HL-60 (cell line): ENCODE results near the gene TACC3.
A peak's percentile ranks its signal among the peaks of the same experiment; 100 is the strongest.

ENCODE experiments used
- DNase-seq, 2 experiments: peaks; one replicate each; pipeline ENCODE4 v3.0.0-alpha.2; 2010 to 2020; ENCODE audit warnings: low read depth in 1 of 2, low spot score in 1 of 2
- H3K27ac ChIP-seq: fragments of 250-450 bp; sonication (Bioruptor Pico); replicated peaks from 2 replicates; pipeline ENCODE4 v1.5.1; 2020; ENCODE audit warnings: mild to moderate bottlenecking, moderate library complexity
- H3K27me3 ChIP-seq: fragments of 250-450 bp; sonication (Bioruptor Pico); 2 replicates; pipeline ENCODE4 v1.5.1; 2021; ENCODE audit warnings: mild to moderate bottlenecking, moderate library complexity; ENCODE audit not compliant: insufficient read depth, poor library complexity, severe bottlenecking
- H3K4me3 ChIP-seq: replicated peaks from 2 replicates; pipeline ENCODE4 v1.5.1; 2011; ENCODE audit warnings: mild to moderate bottlenecking, control low read depth, low read length; ENCODE audit not compliant: insufficient read depth
- CTCF ChIP-seq: IDR thresholded peaks from one replicate; pipeline ENCODE4 v1.5.1; 2011; ENCODE audit warnings: low read length, control low read depth, inconsistent platforms; ENCODE audit not compliant: insufficient read depth
- GABPA ChIP-seq: IDR thresholded peaks from 2 replicates; pipeline ENCODE4 v1.6.1; 2012; ENCODE audit warnings: low read depth
- POLR2AphosphoS5 ChIP-seq: IDR thresholded peaks from 2 replicates; pipeline ENCODE4 v1.6.1; 2012; ENCODE audit warnings: low read depth
- REST ChIP-seq: IDR thresholded peaks from 2 replicates; pipeline ENCODE4 v1.6.1; 2012; ENCODE audit warnings: low read depth; ENCODE audit not compliant: insufficient replicate concordance
- SPI1 ChIP-seq: IDR thresholded peaks from 2 replicates; pipeline ENCODE4 v1.6.1; 2012; ENCODE audit warnings: low read depth, mild to moderate bottlenecking, borderline replicate concordance

The TACC3 gene

GRCh38 chr4:1711571-1712215, 9.6 kb upstream of the TACC3 start:
- Histone ChIP-seq H3K27me3 (no peaks in the 10 kb centered on the region), H3K27ac (peak overlapping the region; percentile 71), H3K4me3 (peak overlapping the region; percentile 78)
- TF ChIP-seq GABPA (no peak), REST (no peak), CTCF (no peak), POLR2AphosphoS5 (no peak), SPI1 (no peak)
- peak; percentile 34 to 81 for DNase-seq

- H3K27me3 ChIP-seq: no peaks in the 10 kb centered on the region
- TF ChIP-seq CTCF (no peak), SPI1 (0 out of 2 replicates have a peak, but pooled peaks have one; percentile 1), REST (peak; percentile 52), GABPA (0 out of 2 replicates have a peak, but pooled peaks have one; percentile 24), POLR2AphosphoS5 (peak; percentile 75)
- peak within 1 kb of the TSS; percentile 97 for H3K27ac ChIP-seq
- peak; percentile 98 to 99 for DNase-seq
- H3K4me3 ChIP-seq: peak within 1 kb of the TSS; percentile 78
These were observed 8.9 kb upstream of the TACC3 start, which contains the start of gene SLBP for GRCh38 chr4:1712216-1713002. Gene SLBP (minus strand): TSS chr4:1712319. CDS start chr4:1712188, 131 bp downstream.

GRCh38 chr4:1713003-1713851, 8.1 kb upstream of the TACC3 start:
- H3K27me3 ChIP-seq: no peaks in the 10 kb centered on the region
- no peak for DNase-seq
- TF ChIP-seq SPI1 (no peak), GABPA (no peak), POLR2AphosphoS5 (no peak; the same call in 1 of the 2 replicates), CTCF (no peak)
- peak overlapping the region; percentile 97 for H3K27ac ChIP-seq
- H3K4me3 ChIP-seq: peak overlapping the region; percentile 76
